ENCODE measurements around the gene TGFBI.

DNA sequence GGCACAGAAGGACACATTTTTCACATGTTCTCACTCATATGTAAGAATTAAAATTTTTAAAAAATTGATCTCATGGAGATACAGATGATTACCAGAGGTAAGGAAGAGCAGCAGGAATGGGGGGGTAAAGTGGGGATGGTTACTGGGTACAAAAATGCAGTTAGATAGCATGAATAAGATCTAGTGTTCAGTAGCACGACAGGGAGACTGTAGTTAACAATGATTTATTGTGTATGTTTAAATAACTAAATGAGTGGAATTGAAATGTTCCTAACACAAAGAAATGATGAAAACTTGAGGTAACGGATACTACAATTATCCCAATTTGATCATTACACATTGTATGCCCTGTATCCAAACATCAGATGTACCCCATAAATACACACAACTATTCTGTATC, 15.2 kb upstream of the TGFBI start:
- TF ChIP-seq, protein P1, sequence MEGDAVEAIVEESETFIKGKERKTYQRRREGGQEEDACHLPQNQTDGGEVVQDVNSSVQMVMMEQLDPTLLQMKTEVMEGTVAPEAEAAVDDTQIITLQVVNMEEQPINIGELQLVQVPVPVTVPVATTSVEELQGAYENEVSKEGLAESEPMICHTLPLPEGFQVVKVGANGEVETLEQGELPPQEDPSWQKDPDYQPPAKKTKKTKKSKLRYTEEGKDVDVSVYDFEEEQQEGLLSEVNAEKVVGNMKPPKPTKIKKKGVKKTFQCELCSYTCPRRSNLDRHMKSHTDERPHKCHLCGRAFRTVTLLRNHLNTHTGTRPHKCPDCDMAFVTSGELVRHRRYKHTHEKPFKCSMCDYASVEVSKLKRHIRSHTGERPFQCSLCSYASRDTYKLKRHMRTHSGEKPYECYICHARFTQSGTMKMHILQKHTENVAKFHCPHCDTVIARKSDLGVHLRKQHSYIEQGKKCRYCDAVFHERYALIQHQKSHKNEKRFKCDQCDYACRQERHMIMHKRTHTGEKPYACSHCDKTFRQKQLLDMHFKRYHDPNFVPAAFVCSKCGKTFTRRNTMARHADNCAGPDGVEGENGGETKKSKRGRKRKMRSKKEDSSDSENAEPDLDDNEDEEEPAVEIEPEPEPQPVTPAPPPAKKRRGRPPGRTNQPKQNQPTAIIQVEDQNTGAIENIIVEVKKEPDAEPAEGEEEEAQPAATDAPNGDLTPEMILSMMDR (IDR thresholded peaks at IDR 0.05 in 4 of 5, conservative IDR thresholded peaks at IDR 0.05 in 1 of 5): no peak
- no peak for TF ChIP-seq POLR2A (IDR thresholded peaks at IDR 0.05)
